HCT116 (cell line): ENCODE data around the gene PRKCZ. TPM values are rescaled to one million over a fixed set of nuclear protein-coding genes. Genes with fewer than 3 reads are reported as not detected.

Source experiments
- ATAC-seq: fragments of 200-7000 bp; cut with Tn5 transposase; 2 replicates; pipeline ENCODE4 v1.9.1; 2020; ENCODE audit warnings: mild to moderate bottlenecking, moderate library complexity
- BruUV-seq: library from RNA; stranded (reverse); fragments of 400-500 nt; replicated peaks from 2 replicates; lab custom pipeline; 2021; lab: Mats Ljungman, UMichigan
- CTCF ChIA-PET: fragments of 300-600 bp; sonication (Branson Sonifier 250); formaldehyde crosslinking; loops from one replicate; lab custom pipeline; 2021; ENCODE audit warnings: antibody characterized with exemption; lab: Charles Lee
- POLR2A ChIA-PET: fragments of 300-600, 350-600 bp; sonication (Branson Sonifier 250); formaldehyde crosslinking; loops from one replicate; lab custom pipeline; 2021; ENCODE audit warnings: antibody characterized with exemption; lab: Charles Lee
- RAD21 ChIA-PET, 2 experiments: fragments of 300-600 bp; sonication (Branson Sonifier 250); formaldehyde crosslinking; loops; one replicate each; lab custom pipeline; 2023; ENCODE audit warnings: low total read pairs in 2 of 2; ENCODE audit not compliant: uncharacterized antibody in 2 of 2, unreplicated experiment in 2 of 2, low non-redundant PET in 1 of 2; lab: Charles Lee
- DNase-seq: peaks from one replicate; pipeline ENCODE4 v3.0.0-alpha.2; 2010; ENCODE audit warnings: low read depth, low spot score
- H2AFZ ChIP-seq: fragments of 200-600 bp; shearing (Covaris generic), sonication (generic); 2 replicates; pipeline ENCODE4 v1.6.1; 2017; ENCODE audit warnings: low read depth, mixed run types, mixed read lengths, antibody characterized with exemption, low read length; ENCODE audit not compliant: poor library complexity, severe bottlenecking
- H3K27ac ChIP-seq: 2 replicates; pipeline ENCODE4 v1.5.1; 2012; ENCODE audit warnings: low read depth, low read length
- H3K27me3 ChIP-seq: fragments of 200-600 bp; sonication (generic); 2 replicates; pipeline ENCODE4 v1.6.1; 2016; ENCODE audit warnings: mixed run types, low read length, mixed read lengths; ENCODE audit not compliant: insufficient read depth
- H3K36me3 ChIP-seq, 2 experiments: fragments of 200-500 bp in 1 of 2; fragments of 200-600 bp in 1 of 2; sonication (Bioruptor generic) in 1 of 2; sonication (generic) in 1 of 2; 2 replicates each; pipeline versions ENCODE4 v1.5.1 to v1.6.1; 2014 to 2016; ENCODE audit warnings: low read length in 2 of 2, inconsistent platforms in 1 of 2, mixed read lengths in 1 of 2, mixed run types in 1 of 2; ENCODE audit not compliant: insufficient read depth in 2 of 2, control insufficient read depth in 1 of 2
- H3K4me1 ChIP-seq, 2 experiments: fragments of 200-600 bp in 1 of 2; sonication (generic) in 1 of 2; 2 replicates each; pipeline versions ENCODE4 v1.5.1 to v1.6.1; 2012 to 2017; ENCODE audit warnings: low read length in 2 of 2, inconsistent platforms in 1 of 2, mild to moderate bottlenecking in 1 of 2, mixed read lengths in 1 of 2, mixed run types in 1 of 2, moderate library complexity in 1 of 2; ENCODE audit not compliant: insufficient read depth in 2 of 2, control insufficient read depth in 1 of 2
- H3K4me2 ChIP-seq: fragments of 200-600 bp; sonication (generic); 2 replicates; pipeline ENCODE4 v1.6.1; 2017; ENCODE audit warnings: mixed run types, low read length, mixed read lengths
- H3K4me3 ChIP-seq, 2 experiments: fragments of 200-600 bp in 1 of 2; sonication (generic) in 1 of 2; replicated peaks in 1 of 2; 2 replicates each; pipeline ENCODE4 v1.5.1; 2011 to 2016; ENCODE audit warnings: low read length in 2 of 2, control low read depth in 1 of 2, low read depth in 1 of 2, mild to moderate bottlenecking in 1 of 2, mixed read lengths in 1 of 2, mixed run types in 1 of 2
- H3K79me2 ChIP-seq: fragments of 200-600 bp; sonication (generic); 2 replicates; pipeline ENCODE4 v1.6.1; 2017; ENCODE audit warnings: mild to moderate bottlenecking, mixed run types, low read length, moderate library complexity, mixed read lengths; ENCODE audit not compliant: insufficient read depth
- H3K9ac ChIP-seq: fragments of 200-600 bp; sonication (generic); 2 replicates; pipeline ENCODE4 v1.6.1; 2016; ENCODE audit warnings: low read length, mixed read lengths
- H3K9me2 ChIP-seq: fragments of 200-600 bp; sonication (generic), shearing (Covaris generic); 2 replicates; pipeline ENCODE4 v1.6.1; 2017; ENCODE audit warnings: mixed run types, mild to moderate bottlenecking, moderate library complexity; ENCODE audit not compliant: insufficient read depth
- H3K9me3 ChIP-seq, 2 experiments: fragments of 200-500 bp in 1 of 2; fragments of 200-600 bp in 1 of 2; sonication (Bioruptor generic) in 1 of 2; sonication (generic) in 1 of 2; 2 replicates each; pipeline ENCODE4 v1.6.1; 2014 to 2017; ENCODE audit warnings: low read length in 2 of 2, mixed read lengths in 2 of 2, inconsistent platforms in 1 of 2, low read depth in 1 of 2, mild to moderate bottlenecking in 1 of 2, mixed run types in 1 of 2, moderate library complexity in 1 of 2; ENCODE audit not compliant: control insufficient read depth in 1 of 2, insufficient read depth in 1 of 2
- H4K20me1 ChIP-seq: fragments of 200-600 bp; sonication (generic), shearing (Covaris generic); 2 replicates; pipeline ENCODE4 v1.6.1; 2017; ENCODE audit warnings: mixed run types, mild to moderate bottlenecking, moderate library complexity; ENCODE audit not compliant: insufficient read depth
- ATF3 ChIP-seq: IDR thresholded peaks from 2 replicates; pipeline ENCODE4 v1.6.1; 2012
- CEBPB ChIP-seq: IDR thresholded peaks from 2 replicates; pipeline ENCODE4 v1.6.1; 2012; ENCODE audit warnings: low read depth
- CTCF ChIP-seq, 3 experiments: fragments of 200-600 bp in 1 of 3; sonication (generic) in 1 of 3; IDR thresholded peaks in 2 of 3; conservative IDR thresholded peaks in 1 of 3; 2 replicates each; pipeline ENCODE4 v1.5.1; 2012 to 2017; ENCODE audit warnings: low read depth in 2 of 3, low read length in 2 of 3, antibody characterized with exemption in 1 of 3, borderline replicate concordance in 1 of 3, control low read depth in 1 of 3, mild to moderate bottlenecking in 1 of 3, mixed read lengths in 1 of 3, mixed run types in 1 of 3, moderate library complexity in 1 of 3; ENCODE audit not compliant: insufficient read depth in 1 of 3
- EZH2 ChIP-seq: fragments of 200-600 bp; sonication (generic); IDR thresholded peaks from 2 replicates; pipeline ENCODE4 v1.6.1; 2017; ENCODE audit warnings: antibody characterized with exemption, mixed run types
- EZH2phosphoT487 ChIP-seq: fragments of 200-600 bp; IDR thresholded peaks from 2 replicates; pipeline ENCODE4 v1.6.1; 2018; ENCODE audit warnings: antibody characterized with exemption, borderline replicate concordance
- SRF ChIP-seq: IDR thresholded peaks from 2 replicates; pipeline ENCODE4 v1.6.1; 2012; ENCODE audit warnings: low read depth
- ZNF274 ChIP-seq: fragments of 200-500 bp; sonication (Bioruptor generic); IDR thresholded peaks from 2 replicates; pipeline ENCODE4 v1.6.1; 2014; ENCODE audit warnings: mild to moderate bottlenecking, low read depth, low read length, inconsistent platforms
- intact Hi-C: fragments of 100-400 bp; cut with micrococcal nuclease; formaldehyde crosslinking; loops from 2 replicates; pipeline ENCODE4 v1.10.0; 2022
- total RNA-seq: library from RNA; stranded (reverse); gene quantifications from one replicate; pipeline ENCODE4 v1.2.1, GENCODE V29; 2021; ENCODE audit not compliant: unreplicated experiment
- TF ChIP-seq, protein P1 (sequence below): IDR thresholded peaks from 2 replicates; pipeline ENCODE4 v1.6.1; 2012
- TF ChIP-seq, protein P2 (sequence below): IDR thresholded peaks from 2 replicates; pipeline ENCODE4 v1.6.1; 2012; ENCODE audit warnings: low read depth

Gene PRKCZ
- total RNA-seq, 1 experiment from 2014 or later = 46.8 TPM

- no peak for DNase-seq
- no peaks in the 10 kb centered on the region for H3K36me3 ChIP-seq
- H2AFZ ChIP-seq = no peak overlapping the region
- POLR2A ChIA-PET = no interaction called here
- H3K79me2 ChIP-seq = no peaks in the 10 kb centered on the region
- no peak for TF ChIP-seq ZNF274
- TF ChIP-seq, all 23 proteins: peak for 0
- BruUV-seq = no TSS peak
- CTCF ChIA-PET = no interaction called here
- intact Hi-C loops = no loop called here
- ATAC-seq = no peak
- H3K4me1 ChIP-seq = peaks cover 9 to 18% of the 10 kb centered on the region in 2 experiments; a peak in 3 of 4 replicates
- H3K9me2 ChIP-seq = no peaks in the 10 kb centered on the region
- no peak overlapping the region for H3K9ac ChIP-seq
- H3K9me3 ChIP-seq = no peaks in the 10 kb centered on the region
- H3K4me3 ChIP-seq = no peak overlapping the region
- H3K4me2 ChIP-seq = no peak overlapping the region
- H4K20me1 ChIP-seq = no peaks in the 10 kb centered on the region
- H3K27me3 ChIP-seq = no peaks in the 10 kb centered on the region
- H3K27ac ChIP-seq = no peak overlapping the region
- RAD21 ChIA-PET = no interaction called here
These were observed 49.8 kb upstream of the PRKCZ start for GRCh38 chr1:2000432-2000831.

DNA sequence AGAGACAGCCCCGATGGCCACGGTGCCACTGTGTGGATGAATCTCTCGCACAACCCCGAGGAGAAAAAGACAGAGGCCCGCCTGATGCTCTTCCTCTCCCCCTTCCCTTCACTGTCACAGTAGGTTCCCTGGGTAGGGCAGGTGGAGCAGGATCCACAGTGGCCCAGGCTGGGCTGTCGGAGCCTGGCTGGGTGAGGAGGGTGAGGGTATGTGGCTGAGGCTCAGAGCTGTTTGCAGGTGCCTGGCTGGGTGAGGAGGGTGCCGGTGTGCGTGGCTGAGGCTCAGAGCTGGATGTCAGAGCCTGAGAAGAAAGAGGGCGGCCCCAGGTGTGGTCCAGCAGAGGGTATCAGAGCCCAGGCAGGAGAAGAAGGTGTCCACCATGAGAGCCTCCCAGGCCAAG, 49.4 kb upstream of the PRKCZ start:
- no peaks in the 10 kb centered on the region for H4K20me1 ChIP-seq
- no peaks in the 10 kb centered on the region for H3K9me3 ChIP-seq
- ChIA-PET POLR2A (no interaction called here), RAD21 (no interaction called here), CTCF (no interaction called here)
- H3K4me2 ChIP-seq = no peak overlapping the region
- H3K36me3 ChIP-seq = no peaks in the 10 kb centered on the region
- H3K27ac ChIP-seq = no peak overlapping the region
- DNase-seq (no peak), ATAC-seq (no peak)
- H3K79me2 ChIP-seq = no peaks in the 10 kb centered on the region
- no peaks in the 10 kb centered on the region for H3K27me3 ChIP-seq
- H3K4me1 ChIP-seq = peaks cover 9 to 18% of the 10 kb centered on the region in 2 experiments; a peak in 3 of 4 replicates
- H3K4me3 ChIP-seq = no peak overlapping the region
- H2AFZ ChIP-seq = no peak overlapping the region
- no peak overlapping the region for H3K9ac ChIP-seq
- H3K9me2 ChIP-seq = no peaks in the 10 kb centered on the region
- TF ChIP-seq ATF3 (no peak), EZH2 (no peak), SRF (no peak), CTCF (IDR thresholded peaks at IDR 0.05 in 2 of 3, conservative IDR thresholded peaks at IDR 0.05 in 1 of 3; ENCODE audit: borderline replicate concordance in 1 of 3, insufficient read depth in 1 of 3, low read depth in 2 of 3, low read length in 2 of 3) (no peak), EZH2phosphoT487 (no peak), CEBPB (no peak)
- TF ChIP-seq, protein P1, sequence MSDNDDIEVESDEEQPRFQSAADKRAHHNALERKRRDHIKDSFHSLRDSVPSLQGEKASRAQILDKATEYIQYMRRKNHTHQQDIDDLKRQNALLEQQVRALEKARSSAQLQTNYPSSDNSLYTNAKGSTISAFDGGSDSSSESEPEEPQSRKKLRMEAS = no peak
- TF ChIP-seq, protein P2, sequence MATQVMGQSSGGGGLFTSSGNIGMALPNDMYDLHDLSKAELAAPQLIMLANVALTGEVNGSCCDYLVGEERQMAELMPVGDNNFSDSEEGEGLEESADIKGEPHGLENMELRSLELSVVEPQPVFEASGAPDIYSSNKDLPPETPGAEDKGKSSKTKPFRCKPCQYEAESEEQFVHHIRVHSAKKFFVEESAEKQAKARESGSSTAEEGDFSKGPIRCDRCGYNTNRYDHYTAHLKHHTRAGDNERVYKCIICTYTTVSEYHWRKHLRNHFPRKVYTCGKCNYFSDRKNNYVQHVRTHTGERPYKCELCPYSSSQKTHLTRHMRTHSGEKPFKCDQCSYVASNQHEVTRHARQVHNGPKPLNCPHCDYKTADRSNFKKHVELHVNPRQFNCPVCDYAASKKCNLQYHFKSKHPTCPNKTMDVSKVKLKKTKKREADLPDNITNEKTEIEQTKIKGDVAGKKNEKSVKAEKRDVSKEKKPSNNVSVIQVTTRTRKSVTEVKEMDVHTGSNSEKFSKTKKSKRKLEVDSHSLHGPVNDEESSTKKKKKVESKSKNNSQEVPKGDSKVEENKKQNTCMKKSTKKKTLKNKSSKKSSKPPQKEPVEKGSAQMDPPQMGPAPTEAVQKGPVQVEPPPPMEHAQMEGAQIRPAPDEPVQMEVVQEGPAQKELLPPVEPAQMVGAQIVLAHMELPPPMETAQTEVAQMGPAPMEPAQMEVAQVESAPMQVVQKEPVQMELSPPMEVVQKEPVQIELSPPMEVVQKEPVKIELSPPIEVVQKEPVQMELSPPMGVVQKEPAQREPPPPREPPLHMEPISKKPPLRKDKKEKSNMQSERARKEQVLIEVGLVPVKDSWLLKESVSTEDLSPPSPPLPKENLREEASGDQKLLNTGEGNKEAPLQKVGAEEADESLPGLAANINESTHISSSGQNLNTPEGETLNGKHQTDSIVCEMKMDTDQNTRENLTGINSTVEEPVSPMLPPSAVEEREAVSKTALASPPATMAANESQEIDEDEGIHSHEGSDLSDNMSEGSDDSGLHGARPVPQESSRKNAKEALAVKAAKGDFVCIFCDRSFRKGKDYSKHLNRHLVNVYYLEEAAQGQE = no peak
- intact Hi-C loops = no loop called here
- BruUV-seq = TSS peak; percentile 27
